Heart left ventricle (tissue), 16 donors: ENCODE data around the gene DGKZ. TPM values are rescaled to one million over a fixed set of nuclear protein-coding genes. Genes with fewer than 3 reads are reported as not detected.

Experiments used
- ATAC-seq, 4 donors: fragments of 200-7000 bp; cut with Tn5 transposase; one replicate each; pipeline ENCODE4 v1.9.1; 2020 to 2022; ENCODE audit warnings: moderate library complexity in 4 of 4, mild to moderate bottlenecking in 3 of 4, moderate number of reproducible peaks in 1 of 4
- DNase-seq, 5 donors: peaks; one replicate each; pipeline ENCODE4 v3.0.0-alpha.2; 2020
- H3K27ac ChIP-seq, 12 donors: fragments of 200-600 bp; sonication (generic) in 4 of 12; one replicate each; pipeline versions ENCODE4 v1.5.0 to v1.8.0; 2016 to 2022; ENCODE audit warnings: mild to moderate bottlenecking in 2 of 12
- H3K27me3 ChIP-seq, 9 donors: fragments of 200-600 bp; sonication (generic) in 2 of 9; one replicate each; pipeline versions ENCODE4 v1.5.1 to v1.8.0; 2016 to 2022; ENCODE audit warnings: mild to moderate bottlenecking in 3 of 9
- H3K36me3 ChIP-seq, 9 donors: fragments of 200-600 bp; sonication (generic) in 2 of 9; one replicate each; pipeline versions ENCODE4 v1.5.0 to v1.8.0; 2018 to 2022; ENCODE audit warnings: mild to moderate bottlenecking in 2 of 9
- H3K4me1 ChIP-seq, 12 donors: fragments of 200-600 bp; sonication (generic) in 4 of 12; one replicate each; pipeline versions ENCODE4 v1.5.0 to v1.8.0; 2016 to 2022; ENCODE audit warnings: mild to moderate bottlenecking in 3 of 12
- H3K4me3 ChIP-seq, 12 donors: fragments of 200-600 bp; sonication (generic) in 4 of 12; one replicate each; pipeline versions ENCODE4 v1.5.0 to v1.8.0; 2017 to 2022; ENCODE audit warnings: mild to moderate bottlenecking in 9 of 12, moderate library complexity in 4 of 12
- H3K9me3 ChIP-seq, 12 donors: fragments of 200-600 bp; sonication (generic) in 4 of 12; one replicate each; pipeline versions ENCODE4 v1.5.0 to v1.8.0; 2016 to 2022; ENCODE audit warnings: mild to moderate bottlenecking in 1 of 12
- CTCF ChIP-seq, 12 donors: fragments of 200-600 bp; sonication (generic) in 4 of 12; IDR thresholded peaks; one replicate each; pipeline versions ENCODE4 v1.5.0 to v1.8.0; 2018 to 2022; ENCODE audit warnings: antibody characterized with exemption in 12 of 12, mild to moderate bottlenecking in 5 of 12
- POLR2A ChIP-seq, 2 donors: fragments of 450-650 bp; IDR thresholded peaks; one replicate each; pipeline ENCODE4 v1.6.1; 2017; ENCODE audit warnings: antibody characterized with exemption in 2 of 2, mild to moderate bottlenecking in 2 of 2, moderate library complexity in 2 of 2
- WGBS, 4 donors: extraction: QIAGEN DNeasy Blood & Tissue Kit in 2 of 4; methylation state at CpG; one replicate each; pipeline versions ENCODE4 v1.1.5 to v1.1.7; 2013 to 2018; 5-methylcytosine and 5-hydroxymethylcytosine counted together
- intact Hi-C, 10 donors: fragments of 100-400 bp; cut with DNase I; formaldehyde crosslinking; loops; one replicate each; pipeline versions ENCODE4 v1.11.1 to v1.14.2; 2022
- polyA plus RNA-seq, 2 donors: library from polyadenylated mRNA; stranded (reverse); fragments of 200-250 nt; gene quantifications; one replicate each; pipeline ENCODE4 v1.2.3, GENCODE V29; 2013
- total RNA-seq, 9 donors: library from RNA; depleted of rRNA in 2 of 9; stranded (reverse); fragments of >200 nt in 2 of 9; fragmentation: NEBNext Ultra II Directional in 3 of 9; extraction: Animal tissue kit (Norgen Biotek cat#: 25700) in 3 of 9; gene quantifications; one replicate each; pipeline versions ENCODE4 v1.1.0 to v1.2.4, GENCODE V29; 2016 to 2023
- donor health status: ischemic (EF 13 %, LVEDD 7.1; RV severe dilation, severe dysfunction).
- donor health status: healthy with polysubstance abuse.
- donor health status: DM: no; HTN: yes; CAD: no.
- donor health status: DM: no; HTN: no; CAD: no.
- donor health status: ischemic (EF 25% LVEDD 6.9; RV normal size, moderate dysfunction).
- donor health status: ischemic (EF 25% LVEDD 5.7; RV mildly dilated, moderate dysfunction).
- donor health status: healthy.
- donor health status: DM: yes; HTN: yes; CAD: no.
- donor health status: ischemic (EF 35%, LVEDD 5.7; RV mildly dilated, moderate dysfunction).
- donor health status: nonischemic (EF 11% LVEDD 7.7; RV severe dilation, severe dysfunction).
- donor health status: DM: yes; HTN: yes; CAD: no.
- donor health status: PGD.
- donor health status: ischemic (EF 29% LVEDD 5.4; RV normal size, mild dysfunction).
- donor health status: nonischemic (EF 23%, LVEDD 6.1; RV moderate dilation, normal function).

DGKZ gene
- total and polyA plus RNA-seq, 11 donors: 41.7 to 114 (median 59.5) TPM

DNA sequence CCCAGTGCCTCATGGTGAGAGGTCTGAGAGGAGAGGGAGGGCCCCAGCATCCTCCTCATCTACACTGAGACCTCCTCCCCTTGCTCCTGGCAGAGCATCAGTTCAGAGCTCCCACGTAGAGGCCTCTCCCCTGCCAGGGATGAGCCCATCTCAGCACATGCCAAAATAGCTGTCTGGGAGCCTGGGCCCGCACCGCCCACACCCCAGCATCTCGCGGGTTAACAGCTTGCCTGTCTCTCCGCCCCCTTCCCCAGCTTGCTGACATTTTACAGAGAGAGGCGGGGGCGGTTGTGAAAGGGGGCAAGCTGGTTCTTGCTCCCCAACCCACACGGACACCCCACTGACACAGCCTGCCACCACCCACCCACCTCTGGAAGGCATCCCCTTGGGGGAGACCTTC is 6.4 kb downstream of the DGKZ start:
- TF ChIP-seq CTCF (IDR thresholded peaks at IDR 0.05) (no peak), POLR2A (IDR thresholded peaks at IDR 0.05) (no peak)
- no peaks in the 10 kb centered on the region for H3K9me3 ChIP-seq
- H3K4me3 ChIP-seq: no peak overlapping the region
- ATAC-seq (no peak), DNase-seq (peak in 1 of 5 donors; percentile 32)
- H3K4me1 ChIP-seq: peaks cover 5 to 90% (median 44%) of the 10 kb centered on the region in 12 donors
- intact Hi-C loops: loop anchor here in 2 of 10 donors (2.0 kb wide), 1 partner anchor 13 kb away; no protein-coding TSS in a partner anchor
- H3K27ac ChIP-seq: peak overlapping the region in 1 of 12 donors; percentile 12
- no peaks in the 10 kb centered on the region for H3K27me3 ChIP-seq
- H3K36me3 ChIP-seq: peaks cover 0 to 17% (median 0%) of the 10 kb centered on the region in 9 donors
- 50 to 60% (median 57%) methylated on average over 2 to 9 of the region's 9 CpGs for WGBS, 4 donors

GRCh38 chr11:46356924-46357482 is 9.7 kb downstream of the DGKZ start:
- no peaks in the 10 kb centered on the region for H3K27me3 ChIP-seq
- ATAC-seq (no peak), DNase-seq (no peak)
- TF ChIP-seq POLR2A (IDR thresholded peaks at IDR 0.05) (no peak), CTCF (IDR thresholded peaks at IDR 0.05) (no peak)
- 87 to 93% (median 89%) methylated on average over 7 of the region's 7 CpGs for WGBS, 4 donors
- H3K4me1 ChIP-seq: peaks cover 4 to 80% (median 30%) of the 10 kb centered on the region in 12 donors
- peaks cover 0 to 13% (median 0%) of the 10 kb centered on the region in 9 donors for H3K36me3 ChIP-seq
- intact Hi-C loops: no loop called here
- H3K9me3 ChIP-seq: no peaks in the 10 kb centered on the region
- no peak overlapping the region for H3K4me3 ChIP-seq
- peak overlapping the region in 1 of 12 donors; percentile 35 for H3K27ac ChIP-seq

DNA sequence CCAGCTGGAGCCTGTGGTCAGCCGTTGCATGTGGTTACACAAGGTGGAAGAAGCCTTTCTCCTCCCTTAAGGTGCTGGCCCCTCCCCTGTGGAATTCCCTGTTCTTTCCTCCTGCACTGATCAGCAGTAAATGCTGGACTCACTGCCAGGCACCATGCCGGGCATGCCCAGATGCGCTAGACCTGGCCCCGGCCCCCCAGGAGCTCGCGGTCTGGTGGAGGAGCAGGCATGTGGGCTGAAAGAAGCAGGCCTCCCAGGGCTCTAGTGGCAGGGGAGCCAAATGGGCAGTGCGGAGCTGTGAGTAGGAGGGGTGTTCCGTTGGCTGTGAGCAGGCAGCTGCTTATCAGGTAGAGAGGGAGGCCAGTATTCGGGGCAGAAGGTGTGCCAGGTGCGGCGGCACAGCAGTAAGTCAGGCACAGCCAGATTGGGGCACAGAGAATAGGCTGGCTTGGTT is 10.2 kb downstream of the DGKZ start:
- no peaks in the 10 kb centered on the region for H3K27me3 ChIP-seq
- no peaks in the 10 kb centered on the region for H3K9me3 ChIP-seq
- ATAC-seq (no peak), DNase-seq (no peak)
- H3K27ac ChIP-seq: peak overlapping the region in 1 of 12 donors; percentile 35
- intact Hi-C loops: no loop called here
- no peak overlapping the region for H3K4me3 ChIP-seq
- 72 to 77% (median 74%) methylated on average over 10 to 11 of the region's 11 CpGs for WGBS, 4 donors
- TF ChIP-seq CTCF (IDR thresholded peaks at IDR 0.05): no peak
- no peak for TF ChIP-seq POLR2A (IDR thresholded peaks at IDR 0.05)
- H3K36me3 ChIP-seq: peaks cover 0 to 13% (median 0%) of the 10 kb centered on the region in 9 donors
- peaks cover 7 to 80% (median 30%) of the 10 kb centered on the region in 12 donors for H3K4me1 ChIP-seq

- peak overlapping the region in 2 of 12 donors; percentile 86 to 94 for H3K27ac ChIP-seq
- peaks cover 15 to 81% (median 46%) of the 10 kb centered on the region in 12 donors for H3K4me1 ChIP-seq
- TF ChIP-seq POLR2A (IDR thresholded peaks at IDR 0.05): no peak
- no peak for TF ChIP-seq CTCF (IDR thresholded peaks at IDR 0.05)
- no peaks in the 10 kb centered on the region for H3K9me3 ChIP-seq
- no peaks in the 10 kb centered on the region for H3K27me3 ChIP-seq
- DNase-seq: no peak
- peaks cover 0 to 27% (median 0%) of the 10 kb centered on the region in 9 donors for H3K36me3 ChIP-seq
- ATAC-seq: no peak
- H3K4me3 ChIP-seq: no peak overlapping the region
- intact Hi-C loops: no loop called here
- WGBS, 4 donors: 53 to 78% (median 68%) methylated on average over 1 of the region's 1 CpG
Measured at GRCh38 chr11:46359953-46360352, 12.7 kb downstream of the DGKZ start.
